ENCODE results near the gene ENTPD7.

- no peak for TF ChIP-seq CTCF (IDR thresholded peaks at IDR 0.05)
- TF ChIP-seq POLR2A (IDR thresholded peaks at IDR 0.05), result peak; percentile 28 to 68
Observed at GRCh38 chr10:99661377-99661763, 2.1 kb downstream of the ENTPD7 start.
